GM23338 (cell line): ENCODE measurements around the gene ZNF831. TPM values are rescaled to one million over a fixed set of nuclear protein-coding genes. Genes with fewer than 3 reads are reported as not detected.

Source experiments
- ATAC-seq: fragments of 200-7000 bp; cut with Tn5 transposase; 3 replicates; pipeline ENCODE4 v1.9.1; 2020
- DNase-seq: peaks from one replicate; pipeline ENCODE4 v3.0.0-alpha.2; 2015; ENCODE audit warnings: low spot score
- H2AFZ ChIP-seq: fragments of 200-600 bp; sonication (generic); 2 replicates; pipeline ENCODE4 v1.8.0; 2016; ENCODE audit warnings: antibody characterized with exemption, mild to moderate bottlenecking, moderate library complexity
- H3F3A ChIP-seq: fragments of 200-600 bp; sonication (generic); replicated peaks from 2 replicates; pipeline ENCODE4 v1.8.0; 2017; ENCODE audit warnings: antibody characterized with exemption, mixed run types, low read depth
- H3K27ac ChIP-seq: fragments of 200-600 bp; sonication (generic); 2 replicates; pipeline ENCODE4 v1.6.1; 2016; ENCODE audit warnings: low read depth
- H3K27me3 ChIP-seq: fragments of 200-600 bp; sonication (generic); 2 replicates; pipeline ENCODE4 v1.8.0; 2016; ENCODE audit warnings: mild to moderate bottlenecking, mixed run types, moderate library complexity; ENCODE audit not compliant: insufficient read depth
- H3K36me3 ChIP-seq: fragments of 200-600 bp; sonication (generic); 2 replicates; pipeline ENCODE4 v1.8.0; 2016; ENCODE audit warnings: mild to moderate bottlenecking; ENCODE audit not compliant: insufficient read depth
- H3K4me1 ChIP-seq: fragments of 200-600 bp; sonication (generic); 2 replicates; pipeline ENCODE4 v1.8.0; 2016; ENCODE audit warnings: mild to moderate bottlenecking, moderate library complexity; ENCODE audit not compliant: insufficient read depth
- H3K4me2 ChIP-seq: fragments of 200-600 bp; sonication (generic); 2 replicates; pipeline ENCODE4 v1.7.1; 2017; ENCODE audit warnings: mixed run types
- H3K4me3 ChIP-seq: fragments of 200-600 bp; sonication (generic); 2 replicates; pipeline ENCODE4 v1.6.1; 2016; ENCODE audit warnings: mixed run types
- H3K79me2 ChIP-seq: fragments of 200-600 bp; sonication (generic); replicated peaks from 2 replicates; pipeline ENCODE4 v1.8.0; 2017; ENCODE audit warnings: mild to moderate bottlenecking; ENCODE audit not compliant: insufficient read depth
- H3K9me2 ChIP-seq: fragments of 200-600 bp; sonication (generic); 2 replicates; pipeline ENCODE4 v1.8.0; 2017; ENCODE audit not compliant: insufficient read depth
- H4K20me1 ChIP-seq: fragments of 200-600 bp; sonication (generic); replicated peaks from 2 replicates; pipeline ENCODE4 v1.8.0; 2017; ENCODE audit warnings: mild to moderate bottlenecking; ENCODE audit not compliant: insufficient read depth
- H3K27ac Mint-ChIP-seq: 2 replicates; pipeline ENCODE4 v1.8.0; 2020; ENCODE audit warnings: inconsistent platforms, mild to moderate bottlenecking, moderate library complexity, mixed read lengths
- H3K27me3 Mint-ChIP-seq: 3 replicates; pipeline ENCODE4 v1.8.0; 2022; ENCODE audit warnings: low read depth, mild to moderate bottlenecking, moderate library complexity, mixed read lengths, inconsistent platforms; ENCODE audit not compliant: insufficient read depth, poor library complexity
- H3K36me3 Mint-ChIP-seq: 3 replicates; pipeline ENCODE4 v1.8.0; 2021; ENCODE audit warnings: low read depth, mild to moderate bottlenecking, inconsistent platforms, moderate library complexity, mixed read lengths
- H3K4me1 Mint-ChIP-seq: 3 replicates; pipeline ENCODE4 v1.8.0; 2020; ENCODE audit warnings: mild to moderate bottlenecking, inconsistent platforms, mixed read lengths
- H3K4me3 Mint-ChIP-seq: 3 replicates; pipeline ENCODE4 v1.8.0; 2021; ENCODE audit warnings: moderate library complexity, mild to moderate bottlenecking, inconsistent platforms, mixed read lengths
- H3K9me3 Mint-ChIP-seq: 3 replicates; pipeline ENCODE4 v1.8.0; 2020; ENCODE audit warnings: moderate library complexity, mild to moderate bottlenecking, inconsistent platforms, mixed read lengths
- EZH2phosphoT487 ChIP-seq: fragments of 200-600 bp; sonication (generic); IDR thresholded peaks from one replicate; pipeline ENCODE4 v1.8.1; 2018; ENCODE audit warnings: antibody characterized with exemption; ENCODE audit not compliant: unreplicated experiment
- JUNB ChIP-seq: IDR thresholded peaks from one replicate; pipeline ENCODE4 v1.6.1; 2016; ENCODE audit warnings: antibody characterized with exemption; ENCODE audit not compliant: unreplicated experiment
- NANOG ChIP-seq: IDR thresholded peaks from 2 replicates; pipeline ENCODE4 v1.6.1; 2016; ENCODE audit warnings: antibody characterized with exemption, borderline replicate concordance
- POLR2AphosphoS5 ChIP-seq: IDR thresholded peaks from 2 replicates; pipeline ENCODE4 v1.6.1; 2016; ENCODE audit warnings: antibody characterized with exemption, low read depth
- STAT1 ChIP-seq: IDR thresholded peaks from one replicate; pipeline ENCODE4 v1.6.1; 2016; ENCODE audit warnings: antibody characterized with exemption; ENCODE audit not compliant: unreplicated experiment
- polyA plus RNA-seq: library from polyadenylated mRNA; unstranded; fragments of >200 nt; fragmentation: Nextera tagmentation; extraction: Ambion mirVana; gene quantifications from 2 replicates; pipeline ENCODE4 v1.2.1, GENCODE V29; 2016
- total RNA-seq: library from RNA; depleted of rRNA; stranded (reverse); fragments of >200 nt; shearing (Covaris generic); gene quantifications from 2 replicates; pipeline ENCODE4 v1.2.3, GENCODE V29; 2014
- TF ChIP-seq, protein P1 (sequence below), 2 experiments: fragments of 200-600 bp in 1 of 2; sonication (generic) in 1 of 2; conservative IDR thresholded peaks; 2 replicates each; pipeline versions ENCODE4 v1.5.1 to v1.6.1; 2016 to 2017; ENCODE audit warnings: antibody characterized with exemption in 2 of 2, low read depth in 2 of 2, mild to moderate bottlenecking in 2 of 2, moderate library complexity in 1 of 2
- TF ChIP-seq, protein P2 (sequence below): fragments of 250-450 bp; sonication (Bioruptor Pico); IDR thresholded peaks from 2 replicates; pipeline ENCODE4 v1.5.0; 2020; ENCODE audit warnings: mild to moderate bottlenecking, moderate library complexity
- TF ChIP-seq, protein P3 (sequence below): IDR thresholded peaks from one replicate; pipeline ENCODE4 v1.6.1; 2018; ENCODE audit warnings: antibody characterized with exemption; ENCODE audit not compliant: unreplicated experiment

The ZNF831 gene
- total and polyA plus RNA-seq, 2 experiments from 2014 or later: not detected

DNA sequence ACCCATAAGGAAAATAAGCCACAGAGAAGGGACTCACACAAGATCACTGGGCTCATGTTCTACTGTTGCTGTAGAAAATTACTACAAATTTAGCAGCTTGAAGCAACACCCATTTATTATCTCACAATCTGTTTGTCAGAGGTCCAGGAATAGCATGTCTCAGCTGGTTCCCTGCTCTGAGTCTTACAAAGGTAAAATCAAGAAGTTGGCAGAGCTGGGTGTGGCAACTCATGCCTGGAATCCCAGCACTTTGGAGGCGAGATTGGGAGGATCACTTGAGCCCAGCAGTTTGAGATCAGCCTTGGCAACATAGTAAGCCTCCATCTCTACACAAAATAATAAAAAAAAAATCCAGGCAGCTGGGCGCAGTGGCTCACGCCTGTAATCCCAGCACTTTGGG lies 28.5 kb upstream of the ZNF831 start:
- H4K20me1 ChIP-seq: no peaks in the 10 kb centered on the region
- peaks cover 48% of the 10 kb centered on the region for H3K9me3 Mint-ChIP-seq
- peaks cover 3% of the 10 kb centered on the region; the same call in 1 of the 2 replicates for H3K36me3 ChIP-seq
- no peak overlapping the region for H3K4me3 ChIP-seq
- peaks cover 12% of the 10 kb centered on the region for H3K36me3 Mint-ChIP-seq
- no peak overlapping the region for H3K4me2 ChIP-seq
- no peak overlapping the region for H3K4me3 Mint-ChIP-seq
- no peak for ATAC-seq
- H3K27me3 Mint-ChIP-seq: no peaks in the 10 kb centered on the region
- H3K27ac ChIP-seq: no peak overlapping the region
- TF ChIP-seq, protein P1, sequence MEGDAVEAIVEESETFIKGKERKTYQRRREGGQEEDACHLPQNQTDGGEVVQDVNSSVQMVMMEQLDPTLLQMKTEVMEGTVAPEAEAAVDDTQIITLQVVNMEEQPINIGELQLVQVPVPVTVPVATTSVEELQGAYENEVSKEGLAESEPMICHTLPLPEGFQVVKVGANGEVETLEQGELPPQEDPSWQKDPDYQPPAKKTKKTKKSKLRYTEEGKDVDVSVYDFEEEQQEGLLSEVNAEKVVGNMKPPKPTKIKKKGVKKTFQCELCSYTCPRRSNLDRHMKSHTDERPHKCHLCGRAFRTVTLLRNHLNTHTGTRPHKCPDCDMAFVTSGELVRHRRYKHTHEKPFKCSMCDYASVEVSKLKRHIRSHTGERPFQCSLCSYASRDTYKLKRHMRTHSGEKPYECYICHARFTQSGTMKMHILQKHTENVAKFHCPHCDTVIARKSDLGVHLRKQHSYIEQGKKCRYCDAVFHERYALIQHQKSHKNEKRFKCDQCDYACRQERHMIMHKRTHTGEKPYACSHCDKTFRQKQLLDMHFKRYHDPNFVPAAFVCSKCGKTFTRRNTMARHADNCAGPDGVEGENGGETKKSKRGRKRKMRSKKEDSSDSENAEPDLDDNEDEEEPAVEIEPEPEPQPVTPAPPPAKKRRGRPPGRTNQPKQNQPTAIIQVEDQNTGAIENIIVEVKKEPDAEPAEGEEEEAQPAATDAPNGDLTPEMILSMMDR (conservative IDR thresholded peaks at IDR 0.05; ENCODE audit: low read depth in 2 of 2): no peak
- H3F3A ChIP-seq: no peaks in the 10 kb centered on the region
- H2AFZ ChIP-seq: no peak overlapping the region
- H3K27ac Mint-ChIP-seq: no peak overlapping the region
- no peaks in the 10 kb centered on the region for H3K79me2 ChIP-seq
- no peaks in the 10 kb centered on the region for H3K4me1 Mint-ChIP-seq
- 0 out of 2 replicates have a peak, but pooled peaks cover under 1% of the 10 kb centered on the region for H3K9me2 ChIP-seq
- H3K4me1 ChIP-seq: no peaks in the 10 kb centered on the region
- no peaks in the 10 kb centered on the region for H3K27me3 ChIP-seq
- DNase-seq: no peak

DNA sequence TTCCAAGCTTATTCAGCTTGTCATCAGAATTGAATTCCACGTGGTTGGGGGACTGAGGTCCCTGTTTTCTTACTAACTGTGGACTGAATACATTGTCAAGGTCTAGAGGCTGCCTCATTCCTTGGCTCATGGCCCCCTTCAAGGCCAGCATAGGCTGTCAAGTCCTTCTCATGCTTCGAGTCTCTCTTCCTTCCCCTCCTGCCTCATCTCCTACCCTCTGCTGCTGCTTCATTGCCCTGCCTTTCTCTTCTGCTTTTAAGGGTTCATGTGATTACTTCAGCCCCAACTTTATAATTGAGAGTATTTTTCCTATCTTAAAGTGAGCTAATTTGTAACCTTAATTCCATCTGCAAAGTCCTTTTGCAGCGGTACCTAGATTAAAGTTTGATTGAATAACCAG lies 27.6 kb upstream of the ZNF831 start:
- Mint-ChIP-seq H3K27ac (no peak overlapping the region), H3K4me1 (no peaks in the 10 kb centered on the region), H3K9me3 (peaks cover 48% of the 10 kb centered on the region)
- TF ChIP-seq, protein P2, sequence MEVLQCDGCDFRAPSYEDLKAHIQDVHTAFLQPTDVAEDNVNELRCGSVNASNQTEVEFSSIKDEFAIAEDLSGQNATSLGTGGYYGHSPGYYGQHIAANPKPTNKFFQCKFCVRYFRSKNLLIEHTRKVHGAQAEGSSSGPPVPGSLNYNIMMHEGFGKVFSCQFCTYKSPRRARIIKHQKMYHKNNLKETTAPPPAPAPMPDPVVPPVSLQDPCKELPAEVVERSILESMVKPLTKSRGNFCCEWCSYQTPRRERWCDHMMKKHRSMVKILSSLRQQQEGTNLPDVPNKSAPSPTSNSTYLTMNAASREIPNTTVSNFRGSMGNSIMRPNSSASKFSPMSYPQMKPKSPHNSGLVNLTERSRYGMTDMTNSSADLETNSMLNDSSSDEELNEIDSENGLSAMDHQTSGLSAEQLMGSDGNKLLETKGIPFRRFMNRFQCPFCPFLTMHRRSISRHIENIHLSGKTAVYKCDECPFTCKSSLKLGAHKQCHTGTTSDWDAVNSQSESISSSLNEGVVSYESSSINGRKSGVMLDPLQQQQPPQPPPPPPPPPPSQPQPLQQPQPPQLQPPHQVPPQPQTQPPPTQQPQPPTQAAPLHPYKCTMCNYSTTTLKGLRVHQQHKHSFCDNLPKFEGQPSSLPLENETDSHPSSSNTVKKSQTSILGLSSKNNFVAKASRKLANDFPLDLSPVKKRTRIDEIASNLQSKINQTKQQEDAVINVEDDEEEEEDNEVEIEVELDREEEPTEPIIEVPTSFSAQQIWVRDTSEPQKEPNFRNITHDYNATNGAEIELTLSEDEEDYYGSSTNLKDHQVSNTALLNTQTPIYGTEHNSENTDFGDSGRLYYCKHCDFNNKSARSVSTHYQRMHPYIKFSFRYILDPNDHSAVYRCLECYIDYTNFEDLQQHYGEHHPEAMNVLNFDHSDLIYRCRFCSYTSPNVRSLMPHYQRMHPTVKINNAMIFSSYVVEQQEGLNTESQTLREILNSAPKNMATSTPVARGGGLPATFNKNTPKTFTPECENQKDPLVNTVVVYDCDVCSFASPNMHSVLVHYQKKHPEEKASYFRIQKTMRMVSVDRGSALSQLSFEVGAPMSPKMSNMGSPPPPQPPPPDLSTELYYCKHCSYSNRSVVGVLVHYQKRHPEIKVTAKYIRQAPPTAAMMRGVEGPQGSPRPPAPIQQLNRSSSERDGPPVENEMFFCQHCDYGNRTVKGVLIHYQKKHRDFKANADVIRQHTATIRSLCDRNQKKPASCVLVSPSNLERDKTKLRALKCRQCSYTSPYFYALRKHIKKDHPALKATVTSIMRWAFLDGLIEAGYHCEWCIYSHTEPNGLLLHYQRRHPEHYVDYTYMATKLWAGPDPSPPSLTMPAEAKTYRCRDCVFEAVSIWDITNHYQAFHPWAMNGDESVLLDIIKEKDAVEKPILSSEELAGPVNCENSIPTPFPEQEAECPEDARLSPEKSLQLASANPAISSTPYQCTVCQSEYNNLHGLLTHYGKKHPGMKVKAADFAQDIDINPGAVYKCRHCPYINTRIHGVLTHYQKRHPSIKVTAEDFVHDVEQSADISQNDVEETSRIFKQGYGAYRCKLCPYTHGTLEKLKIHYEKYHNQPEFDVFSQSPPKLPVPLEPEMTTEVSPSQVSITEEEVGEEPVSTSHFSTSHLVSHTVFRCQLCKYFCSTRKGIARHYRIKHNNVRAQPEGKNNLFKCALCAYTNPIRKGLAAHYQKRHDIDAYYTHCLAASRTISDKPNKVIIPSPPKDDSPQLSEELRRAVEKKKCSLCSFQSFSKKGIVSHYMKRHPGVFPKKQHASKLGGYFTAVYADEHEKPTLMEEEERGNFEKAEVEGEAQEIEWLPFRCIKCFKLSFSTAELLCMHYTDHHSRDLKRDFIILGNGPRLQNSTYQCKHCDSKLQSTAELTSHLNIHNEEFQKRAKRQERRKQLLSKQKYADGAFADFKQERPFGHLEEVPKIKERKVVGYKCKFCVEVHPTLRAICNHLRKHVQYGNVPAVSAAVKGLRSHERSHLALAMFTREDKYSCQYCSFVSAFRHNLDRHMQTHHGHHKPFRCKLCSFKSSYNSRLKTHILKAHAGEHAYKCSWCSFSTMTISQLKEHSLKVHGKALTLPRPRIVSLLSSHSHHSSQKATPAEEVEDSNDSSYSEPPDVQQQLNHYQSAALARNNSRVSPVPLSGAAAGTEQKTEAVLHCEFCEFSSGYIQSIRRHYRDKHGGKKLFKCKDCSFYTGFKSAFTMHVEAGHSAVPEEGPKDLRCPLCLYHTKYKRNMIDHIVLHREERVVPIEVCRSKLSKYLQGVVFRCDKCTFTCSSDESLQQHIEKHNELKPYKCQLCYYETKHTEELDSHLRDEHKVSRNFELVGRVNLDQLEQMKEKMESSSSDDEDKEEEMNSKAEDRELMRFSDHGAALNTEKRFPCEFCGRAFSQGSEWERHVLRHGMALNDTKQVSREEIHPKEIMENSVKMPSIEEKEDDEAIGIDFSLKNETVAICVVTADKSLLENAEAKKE (CRISPR knock-in tag): no peak
- TF ChIP-seq POLR2AphosphoS5 (no peak), JUNB (no peak), NANOG (no peak), EZH2phosphoT487 (no peak), STAT1 (no peak)
- TF ChIP-seq, protein P1 (conservative IDR thresholded peaks at IDR 0.05; ENCODE audit: low read depth in 2 of 2): no peak
- TF ChIP-seq, protein P3, sequence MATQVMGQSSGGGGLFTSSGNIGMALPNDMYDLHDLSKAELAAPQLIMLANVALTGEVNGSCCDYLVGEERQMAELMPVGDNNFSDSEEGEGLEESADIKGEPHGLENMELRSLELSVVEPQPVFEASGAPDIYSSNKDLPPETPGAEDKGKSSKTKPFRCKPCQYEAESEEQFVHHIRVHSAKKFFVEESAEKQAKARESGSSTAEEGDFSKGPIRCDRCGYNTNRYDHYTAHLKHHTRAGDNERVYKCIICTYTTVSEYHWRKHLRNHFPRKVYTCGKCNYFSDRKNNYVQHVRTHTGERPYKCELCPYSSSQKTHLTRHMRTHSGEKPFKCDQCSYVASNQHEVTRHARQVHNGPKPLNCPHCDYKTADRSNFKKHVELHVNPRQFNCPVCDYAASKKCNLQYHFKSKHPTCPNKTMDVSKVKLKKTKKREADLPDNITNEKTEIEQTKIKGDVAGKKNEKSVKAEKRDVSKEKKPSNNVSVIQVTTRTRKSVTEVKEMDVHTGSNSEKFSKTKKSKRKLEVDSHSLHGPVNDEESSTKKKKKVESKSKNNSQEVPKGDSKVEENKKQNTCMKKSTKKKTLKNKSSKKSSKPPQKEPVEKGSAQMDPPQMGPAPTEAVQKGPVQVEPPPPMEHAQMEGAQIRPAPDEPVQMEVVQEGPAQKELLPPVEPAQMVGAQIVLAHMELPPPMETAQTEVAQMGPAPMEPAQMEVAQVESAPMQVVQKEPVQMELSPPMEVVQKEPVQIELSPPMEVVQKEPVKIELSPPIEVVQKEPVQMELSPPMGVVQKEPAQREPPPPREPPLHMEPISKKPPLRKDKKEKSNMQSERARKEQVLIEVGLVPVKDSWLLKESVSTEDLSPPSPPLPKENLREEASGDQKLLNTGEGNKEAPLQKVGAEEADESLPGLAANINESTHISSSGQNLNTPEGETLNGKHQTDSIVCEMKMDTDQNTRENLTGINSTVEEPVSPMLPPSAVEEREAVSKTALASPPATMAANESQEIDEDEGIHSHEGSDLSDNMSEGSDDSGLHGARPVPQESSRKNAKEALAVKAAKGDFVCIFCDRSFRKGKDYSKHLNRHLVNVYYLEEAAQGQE: no peak

More for the DNA sequence above, 27.6 kb upstream of the ZNF831 start:
- Histone ChIP-seq H4K20me1 (no peaks in the 10 kb centered on the region), H3K27ac (no peak overlapping the region), H3K9me2 (no peaks in the 10 kb centered on the region), H3F3A (no peaks in the 10 kb centered on the region), H3K79me2 (no peaks in the 10 kb centered on the region), H2AFZ (no peak overlapping the region), H3K4me3 (no peak overlapping the region), H3K36me3 (peaks cover 3% of the 10 kb centered on the region; the same call in 1 of the 2 replicates), H3K27me3 (no peaks in the 10 kb centered on the region), H3K4me1 (no peaks in the 10 kb centered on the region), H3K4me2 (no peak overlapping the region)
- ATAC-seq (no peak), DNase-seq (no peak)
- Mint-ChIP-seq H3K4me3 (no peak overlapping the region), H3K27me3 (no peaks in the 10 kb centered on the region), H3K36me3 (peaks cover 12% of the 10 kb centered on the region)
